HG03460 (cell line): Measurements from ENCODE around the gene COL25A1.
"Not testable (repeated sequence)": the region's sequence is repeated elsewhere in the genome, so short reads cannot be mapped to it uniquely, and the experiment has no call there.

Source experiments
- ATAC-seq: cut with Tn5 transposase; IDR thresholded peaks from one replicate; pipeline ENCODE4 v1.9.1; 2021; ENCODE audit not compliant: unreplicated experiment

Gene COL25A1

GRCh38 chr4:109174224-109174953 lies 128.1 kb downstream of the COL25A1 start:
- ATAC-seq = no peak

DNA sequence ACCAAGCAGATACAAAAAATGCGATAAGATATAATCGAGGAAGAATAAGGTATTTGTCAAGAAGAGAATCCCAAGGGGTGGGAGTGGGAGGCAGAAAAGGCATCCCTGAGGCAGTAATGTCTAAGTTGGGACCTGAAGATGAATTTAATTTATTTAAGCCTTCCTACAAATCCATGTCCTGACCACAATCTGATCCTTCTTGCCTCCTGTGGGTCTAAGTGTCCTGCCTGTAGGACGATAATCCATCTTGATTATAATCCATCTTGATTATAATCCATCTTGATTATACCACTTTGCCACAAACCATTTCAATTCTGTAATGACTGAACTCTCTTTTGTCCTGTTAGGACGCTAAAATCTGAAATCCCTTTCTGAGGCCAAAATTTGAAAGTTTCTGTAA lies 130.2 kb downstream of the COL25A1 start:
- no peak for ATAC-seq

DNA sequence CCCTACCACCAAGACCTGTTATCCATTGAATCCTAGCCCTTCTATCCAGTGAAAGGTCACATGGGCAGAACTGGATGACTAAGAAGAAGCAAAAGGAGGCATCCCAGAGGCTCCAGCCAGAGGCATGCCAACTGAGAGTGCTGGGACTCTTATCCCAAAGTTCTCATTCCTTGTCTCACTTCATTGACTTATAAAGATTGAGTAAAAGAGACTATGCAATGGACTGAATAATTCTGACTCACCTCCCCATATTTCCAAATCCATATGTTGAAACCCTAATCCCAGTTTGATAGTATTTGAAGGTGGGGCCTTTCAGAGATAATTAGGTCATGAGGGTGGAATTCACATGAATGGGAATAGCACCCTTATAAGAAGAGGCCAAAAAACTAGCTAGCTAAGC lies 131.4 kb downstream of the COL25A1 start:
- no peak for ATAC-seq

DNA sequence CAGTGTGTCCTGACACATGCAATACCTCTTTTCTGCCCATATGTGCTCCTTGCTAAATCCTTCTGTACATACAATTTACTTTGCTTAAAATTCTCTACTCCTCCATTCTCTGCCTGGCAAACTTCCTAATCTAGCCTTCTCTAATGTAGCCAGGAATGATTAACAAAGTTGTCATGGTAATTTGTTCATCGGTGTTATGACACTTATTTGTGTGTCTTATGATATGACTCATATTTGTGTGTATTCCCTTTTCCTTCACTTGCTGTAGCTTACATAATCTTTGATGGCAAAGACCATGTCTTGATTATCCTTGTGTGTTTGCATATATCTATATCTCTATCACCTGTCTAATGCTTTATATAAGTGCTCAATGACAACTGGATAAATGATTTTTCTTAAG lies 133.3 kb downstream of the COL25A1 start:
- ATAC-seq = no peak

GRCh38 chr4:109166586-109166985 lies 135.9 kb downstream of the COL25A1 start:
- ATAC-seq = no peak

DNA sequence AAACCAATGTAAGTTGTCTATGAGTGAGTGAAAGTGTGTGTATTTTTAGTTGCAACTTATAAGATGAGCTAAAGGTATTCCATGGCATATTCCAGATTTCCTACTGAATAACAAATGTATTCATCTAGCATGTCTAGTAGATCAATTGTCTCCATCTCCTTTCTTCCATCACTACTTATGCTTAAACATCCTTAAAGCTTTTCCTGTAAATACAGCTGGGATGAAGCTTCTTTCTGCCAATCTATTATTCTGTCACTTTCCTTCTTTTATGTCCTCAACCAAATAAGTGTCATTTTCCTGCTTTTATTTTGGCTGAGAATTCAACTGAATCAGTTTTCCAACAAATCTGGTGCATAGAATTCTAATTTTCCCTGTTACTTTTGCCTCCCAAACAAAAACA lies 136.3 kb downstream of the COL25A1 start:
- ATAC-seq = no peak

DNA sequence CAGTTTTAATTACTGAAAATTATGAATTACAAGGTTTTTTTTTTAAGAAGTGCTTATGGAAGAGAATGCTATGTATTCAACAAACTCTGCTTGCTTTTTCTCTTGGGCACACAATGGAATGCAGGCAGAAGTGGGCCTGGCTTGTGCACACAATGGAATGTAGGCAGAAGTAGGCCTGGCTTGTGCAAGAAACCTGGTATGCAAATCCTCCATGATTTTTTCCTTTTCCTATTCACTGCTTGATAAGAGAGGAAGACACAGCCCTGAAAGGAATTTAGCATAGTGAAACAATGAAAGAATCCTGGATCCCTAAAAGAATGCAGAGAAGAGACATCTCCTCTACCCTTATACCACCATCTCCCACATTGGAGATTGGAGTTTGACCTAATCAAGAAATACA lies 138.4 kb downstream of the COL25A1 start:
- no peak for ATAC-seq

DNA sequence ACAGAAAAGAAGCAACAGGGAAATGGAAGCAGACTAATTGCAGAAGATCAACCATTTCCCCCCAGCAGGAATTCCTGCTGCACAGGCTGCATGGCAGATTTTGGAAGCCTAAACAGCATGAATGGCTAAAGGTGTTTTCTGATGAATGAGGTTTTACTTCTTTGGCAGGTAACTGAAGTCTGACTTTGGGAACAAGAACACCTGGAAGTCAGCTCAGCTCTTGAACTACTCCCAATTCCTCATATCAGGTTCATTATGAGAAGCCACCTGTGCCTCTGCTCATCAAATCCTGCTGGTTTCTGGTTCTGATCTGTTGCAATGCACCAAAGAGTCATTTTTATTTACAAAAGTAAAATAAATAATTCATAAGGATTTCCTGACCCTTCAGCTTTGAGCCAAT lies 139.0 kb downstream of the COL25A1 start:
- ATAC-seq = no peak

GRCh38 chr4:109162759-109163158 lies 139.7 kb downstream of the COL25A1 start:
- no peak for ATAC-seq

- no peak for ATAC-seq
Observed at GRCh38 chr4:109160494-109160893, 142.0 kb downstream of the COL25A1 start.

DNA sequence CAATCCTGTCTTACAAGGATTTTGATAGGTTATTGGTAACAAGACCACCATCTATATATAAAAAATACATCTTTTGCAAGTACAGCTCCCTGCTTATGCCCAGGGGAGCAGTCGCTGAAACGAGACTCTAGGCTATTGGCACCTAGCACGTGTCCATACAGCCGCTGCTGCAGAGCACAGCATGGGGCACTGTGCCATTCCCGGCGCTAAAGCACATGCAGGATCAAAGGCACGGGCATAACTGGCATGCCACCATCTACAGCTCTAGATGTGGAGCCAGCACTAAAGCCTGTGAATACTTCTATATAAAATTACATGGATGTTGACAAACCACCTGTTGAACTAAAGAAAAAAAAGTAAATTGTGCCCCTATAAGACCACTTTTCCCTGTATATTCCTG lies 144.8 kb downstream of the COL25A1 start:
- no peak for ATAC-seq

- no peak for ATAC-seq
Observed at GRCh38 chr4:109157205-109157604, 145.3 kb downstream of the COL25A1 start.

DNA sequence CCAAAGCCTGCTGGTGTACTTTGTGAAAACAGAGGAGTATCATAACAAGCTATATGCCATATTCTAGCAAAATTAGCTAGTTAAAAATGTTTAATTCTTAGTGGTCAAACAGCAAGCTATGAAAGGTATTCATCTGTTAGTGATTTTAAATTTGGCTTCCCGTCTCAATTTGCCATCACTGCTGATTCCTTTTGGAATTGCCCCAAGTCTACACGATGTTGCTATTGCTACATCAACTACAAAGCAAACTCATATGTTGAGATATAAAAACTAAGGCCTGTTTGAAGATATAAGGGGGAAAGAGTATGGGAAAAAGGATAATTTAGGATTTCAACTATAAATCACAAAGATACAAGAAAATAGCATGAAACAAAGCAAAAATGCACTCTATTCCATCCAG lies 146.1 kb downstream of the COL25A1 start:
- ATAC-seq = no peak

DNA sequence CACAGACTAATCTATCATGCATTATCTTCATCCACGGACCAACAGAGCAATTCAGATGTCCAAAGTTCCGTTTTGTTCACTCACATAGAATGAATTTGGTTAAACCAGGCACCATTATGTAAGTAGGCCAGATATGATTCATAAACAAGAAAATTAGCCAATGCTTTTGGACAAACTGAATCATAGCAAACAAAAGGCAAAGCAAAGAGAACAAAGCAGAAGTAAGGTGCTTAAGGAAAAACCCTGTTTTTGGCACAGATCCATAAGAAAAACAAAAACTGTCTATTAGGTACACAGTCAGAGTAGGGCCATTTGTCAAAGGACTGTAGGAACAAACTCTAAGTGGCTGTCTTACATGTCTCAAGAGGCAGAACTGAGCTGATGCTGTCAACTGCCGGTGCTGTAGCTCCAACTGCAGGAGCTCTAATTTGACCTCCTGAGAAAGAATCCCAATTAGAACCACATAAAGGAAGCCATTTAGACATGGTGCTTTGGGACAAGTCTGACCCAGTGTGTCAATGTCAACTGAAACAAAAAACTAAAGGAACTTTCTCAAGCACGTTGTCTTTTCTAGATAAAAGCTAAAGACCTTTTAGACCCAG lies 146.7 kb downstream of the COL25A1 start:
- no peak for ATAC-seq

DNA sequence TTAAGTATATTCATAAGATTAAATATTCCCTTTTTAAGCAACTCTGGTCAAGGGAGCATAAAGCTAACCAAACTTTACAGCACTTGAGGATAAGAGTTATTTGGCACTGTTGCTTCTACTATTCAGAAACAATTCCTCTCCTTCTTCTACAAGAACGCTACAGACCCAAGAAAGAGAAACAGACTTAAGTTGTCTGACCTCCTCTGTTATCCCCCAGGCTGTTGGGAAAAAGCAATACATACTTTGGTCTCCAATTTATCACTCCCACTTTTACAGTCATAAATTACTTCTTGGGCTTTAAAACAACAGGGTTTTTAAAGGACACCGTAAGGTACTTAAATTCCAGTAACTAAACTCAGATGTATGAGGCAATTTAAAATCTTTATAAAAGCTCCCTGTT lies 147.4 kb downstream of the COL25A1 start:
- ATAC-seq = no peak

- no peak for ATAC-seq
Observed at GRCh38 chr4:109154424-109154823, 148.0 kb downstream of the COL25A1 start.

DNA sequence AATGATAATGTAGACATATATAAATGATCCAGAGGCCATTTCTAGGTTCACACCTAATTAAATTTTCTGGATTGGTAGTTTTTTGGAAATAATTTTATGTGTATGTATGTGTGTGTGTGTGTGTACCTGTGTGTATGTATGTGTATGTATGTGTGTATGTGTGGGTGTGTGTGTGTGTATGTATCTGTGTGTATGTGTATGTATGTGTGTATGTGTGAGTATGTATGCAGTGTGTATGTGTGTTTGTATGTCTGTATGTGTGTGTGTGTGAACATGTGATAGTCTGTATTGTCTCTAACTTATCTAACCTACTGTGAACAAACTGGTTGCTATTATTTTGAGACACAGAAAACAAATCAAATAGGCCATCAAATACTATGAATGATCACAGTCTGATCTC lies 152.6 kb downstream of the COL25A1 start:
- ATAC-seq = no peak

DNA sequence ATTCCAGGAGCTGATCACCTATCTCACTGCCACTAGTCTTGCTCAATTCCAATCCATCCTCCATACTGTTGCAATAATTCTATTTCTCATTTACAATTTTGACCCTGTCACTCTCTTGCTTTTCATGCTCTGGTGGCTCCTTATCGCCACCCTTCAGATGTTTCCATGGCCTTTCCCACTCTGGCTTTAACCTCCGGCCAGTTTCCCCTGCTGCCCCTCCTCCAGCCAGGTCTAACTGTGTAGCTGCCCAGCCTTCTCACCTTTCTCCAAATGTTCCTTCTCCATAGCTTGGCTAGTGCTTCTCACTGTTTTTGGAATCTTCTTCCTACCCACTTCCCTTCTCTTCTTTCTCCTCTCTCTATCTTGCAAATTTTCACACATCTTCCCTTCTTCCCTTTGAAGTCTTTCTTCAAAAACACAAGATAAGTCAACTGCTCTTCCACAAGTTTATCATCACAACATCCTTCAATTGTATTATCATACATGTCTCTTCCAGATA lies 153.8 kb downstream of the COL25A1 start:
- ATAC-seq = no peak

DNA sequence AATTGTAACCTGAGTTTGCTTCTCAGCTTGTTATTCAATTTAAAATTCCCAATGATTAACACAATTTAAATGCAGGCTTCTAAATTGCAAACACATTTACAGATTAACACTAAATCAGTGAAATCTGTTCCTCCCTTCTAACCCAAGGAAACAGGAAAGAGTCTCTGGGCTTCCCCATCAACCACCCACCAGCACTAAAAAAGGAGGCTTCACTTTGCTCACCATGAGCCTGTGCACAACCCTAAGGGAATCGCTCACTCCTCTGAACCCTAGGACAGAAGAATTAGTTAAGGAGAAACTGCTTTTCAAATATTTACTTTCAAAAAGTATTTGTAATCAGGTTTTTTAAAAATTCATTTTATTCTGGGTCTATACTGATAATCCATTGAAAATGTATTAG lies 155.3 kb downstream of the COL25A1 start:
- no peak for ATAC-seq

GRCh38 chr4:109146499-109146898 lies 156.0 kb downstream of the COL25A1 start:
- ATAC-seq = no peak

GRCh38 chr4:109138125-109138524 lies 164.3 kb downstream of the COL25A1 start:
- not testable (repeated sequence) for ATAC-seq

DNA sequence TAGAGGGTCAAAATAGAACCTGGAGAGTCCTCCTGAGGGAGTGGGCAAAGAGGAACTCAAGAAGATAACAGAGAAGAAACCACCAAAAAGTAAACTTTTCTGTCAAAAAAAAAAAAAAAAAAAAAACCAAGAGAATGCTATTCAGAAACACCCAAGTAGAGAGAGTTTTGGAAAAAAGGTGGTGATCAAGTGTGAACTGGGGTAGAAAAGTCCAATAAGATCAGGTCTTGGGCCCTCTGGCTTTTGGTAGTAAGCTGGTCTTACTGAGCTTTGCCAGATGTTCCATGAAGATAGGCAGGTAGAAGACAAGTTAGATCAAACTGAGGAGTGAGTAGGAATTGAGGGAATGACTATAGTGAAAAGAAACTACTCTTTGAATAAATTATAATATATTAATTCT lies 167.5 kb downstream of the COL25A1 start:
- no peak for ATAC-seq

DNA sequence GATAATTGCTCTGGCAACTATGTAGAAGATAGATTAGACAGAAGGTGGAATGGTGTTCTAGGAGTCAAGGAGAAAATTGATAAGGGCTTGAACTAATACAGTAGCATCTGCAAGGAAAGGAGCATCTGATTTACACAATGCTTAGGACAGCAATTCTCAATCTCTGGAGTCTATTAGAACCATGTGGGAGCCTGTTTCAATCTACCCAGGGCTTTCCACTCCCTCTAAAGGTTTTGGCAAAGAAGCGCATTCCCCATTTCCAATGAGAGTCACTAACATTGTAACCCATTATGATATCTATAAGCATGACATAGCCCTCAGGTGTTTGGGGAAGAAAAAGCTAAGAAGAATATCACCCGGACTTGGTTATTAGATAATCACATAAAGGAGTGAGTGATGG lies 168.2 kb downstream of the COL25A1 start:
- no peak for ATAC-seq
